HG02610 (cell line): ENCODE data around the gene SMPDL3B.

ENCODE experiments used
- ATAC-seq: cut with Tn5 transposase; IDR thresholded peaks from one replicate; pipeline ENCODE4 v1.9.1; 2021; ENCODE audit warnings: mild to moderate bottlenecking, moderate library complexity; ENCODE audit not compliant: unreplicated experiment

The SMPDL3B gene

DNA sequence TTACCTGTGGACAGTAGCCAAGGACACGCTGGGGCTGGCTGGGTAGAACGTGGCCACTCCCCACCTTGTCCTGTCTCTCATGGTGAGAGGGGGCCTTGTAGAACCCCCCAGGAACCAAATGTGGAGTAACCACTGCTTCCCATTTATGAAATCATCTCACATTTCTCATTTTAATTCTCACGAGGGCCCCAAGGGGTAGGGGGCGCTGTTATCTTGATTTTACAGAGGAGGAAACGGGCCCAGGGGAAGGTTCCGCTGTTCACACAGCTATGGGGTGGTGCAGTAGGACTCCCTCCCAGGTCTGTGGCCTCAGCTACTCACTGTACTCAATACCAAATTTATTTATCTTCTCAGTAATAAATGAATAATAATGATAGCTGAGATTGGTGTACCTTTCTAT lies 5.5 kb downstream of the SMPDL3B start:
- ATAC-seq = no peak

- no peak for ATAC-seq
Observed at GRCh38 chr1:27940870-27941560, 6.2 kb downstream of the SMPDL3B start.

- ATAC-seq = no peak
Observed at GRCh38 chr1:27941671-27942540, 7.1 kb downstream of the SMPDL3B start.

- ATAC-seq = no peak
Observed at GRCh38 chr1:27945020-27945419, 10.2 kb downstream of the SMPDL3B start.

GRCh38 chr1:27949027-27949426 lies 14.2 kb downstream of the SMPDL3B start:
- ATAC-seq = no peak

DNA sequence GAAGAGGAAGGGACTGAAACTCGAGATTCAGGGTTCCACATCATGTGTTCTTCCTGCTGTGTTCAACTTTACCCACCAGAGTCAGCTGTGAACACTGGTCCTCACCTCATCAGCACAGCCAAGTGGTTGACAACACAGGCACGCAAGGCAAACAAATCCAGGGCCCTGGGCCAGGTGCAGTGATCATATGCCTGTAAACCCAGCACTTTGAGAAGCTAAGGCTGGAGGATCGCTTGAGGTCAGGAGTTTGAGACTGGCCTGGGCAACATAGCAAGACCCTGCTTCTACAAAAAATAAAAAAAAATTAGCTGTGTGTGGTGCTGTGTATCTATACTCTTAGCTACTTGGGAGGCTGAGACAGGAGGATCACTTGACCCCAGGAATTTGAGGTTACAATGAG lies 16.6 kb downstream of the SMPDL3B start:
- no peak for ATAC-seq

DNA sequence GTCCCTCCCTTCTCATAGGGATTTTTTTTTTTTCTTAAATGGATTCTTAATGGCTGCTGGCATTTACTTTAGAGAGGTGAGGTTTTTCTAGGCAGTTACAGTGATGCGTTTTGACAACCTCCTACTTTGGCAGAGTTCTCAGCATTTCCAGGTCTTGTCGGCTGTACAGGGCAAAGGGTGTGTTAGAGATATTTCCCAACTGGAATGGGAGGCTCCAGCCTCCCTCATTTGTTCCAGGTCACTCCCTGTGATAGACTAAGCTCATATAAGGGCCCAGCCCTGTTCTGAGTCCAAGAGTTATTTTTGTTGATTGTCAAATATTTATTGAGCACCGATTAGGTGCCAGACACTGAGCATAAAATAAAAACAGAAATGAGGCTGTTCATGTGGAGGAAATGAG lies 17.3 kb downstream of the SMPDL3B start:
- no peak for ATAC-seq

GRCh38 chr1:27954186-27954585 lies 19.4 kb downstream of the SMPDL3B start:
- no peak for ATAC-seq

GRCh38 chr1:27955076-27955475 lies 20.3 kb downstream of the SMPDL3B start:
- no peak for ATAC-seq

- no peak for ATAC-seq
Observed at GRCh38 chr1:27956761-27957160, 22.0 kb downstream of the SMPDL3B start.

DNA sequence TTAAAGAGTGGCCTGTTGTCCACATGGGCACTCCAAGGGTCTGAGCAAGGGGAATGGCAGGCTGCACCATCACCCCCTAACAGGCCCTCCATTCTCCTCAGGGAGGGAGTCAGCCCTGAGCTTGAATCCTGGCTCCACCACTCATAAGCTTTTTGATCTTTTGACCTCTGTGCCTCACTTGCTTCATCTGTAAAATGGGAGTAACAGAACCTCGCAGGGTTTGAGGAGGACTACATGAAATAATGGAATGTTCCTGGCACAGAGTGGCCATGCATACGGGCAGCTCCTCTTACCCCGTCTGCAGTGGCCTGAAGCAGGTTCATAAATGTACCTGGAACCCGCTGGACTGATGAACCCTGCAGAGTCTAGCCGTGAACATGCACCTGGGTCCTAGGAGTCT lies 22.9 kb downstream of the SMPDL3B start:
- ATAC-seq = no peak

DNA sequence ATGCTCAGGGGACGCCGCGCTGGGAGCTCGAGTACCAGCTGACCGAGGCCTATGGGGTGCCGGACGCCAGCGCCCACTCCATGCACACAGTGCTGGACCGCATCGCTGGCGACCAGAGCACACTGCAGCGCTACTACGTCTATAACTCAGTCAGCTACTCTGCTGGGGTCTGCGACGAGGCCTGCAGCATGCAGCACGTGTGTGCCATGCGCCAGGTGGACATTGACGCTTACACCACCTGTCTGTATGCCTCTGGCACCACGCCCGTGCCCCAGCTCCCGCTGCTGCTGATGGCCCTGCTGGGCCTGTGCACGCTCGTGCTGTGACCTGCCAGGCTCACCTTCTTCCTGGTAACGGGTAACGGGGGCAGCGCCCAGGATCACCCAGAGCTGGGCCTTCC lies 23.7 kb downstream of the SMPDL3B start:
- ATAC-seq = no peak

DNA sequence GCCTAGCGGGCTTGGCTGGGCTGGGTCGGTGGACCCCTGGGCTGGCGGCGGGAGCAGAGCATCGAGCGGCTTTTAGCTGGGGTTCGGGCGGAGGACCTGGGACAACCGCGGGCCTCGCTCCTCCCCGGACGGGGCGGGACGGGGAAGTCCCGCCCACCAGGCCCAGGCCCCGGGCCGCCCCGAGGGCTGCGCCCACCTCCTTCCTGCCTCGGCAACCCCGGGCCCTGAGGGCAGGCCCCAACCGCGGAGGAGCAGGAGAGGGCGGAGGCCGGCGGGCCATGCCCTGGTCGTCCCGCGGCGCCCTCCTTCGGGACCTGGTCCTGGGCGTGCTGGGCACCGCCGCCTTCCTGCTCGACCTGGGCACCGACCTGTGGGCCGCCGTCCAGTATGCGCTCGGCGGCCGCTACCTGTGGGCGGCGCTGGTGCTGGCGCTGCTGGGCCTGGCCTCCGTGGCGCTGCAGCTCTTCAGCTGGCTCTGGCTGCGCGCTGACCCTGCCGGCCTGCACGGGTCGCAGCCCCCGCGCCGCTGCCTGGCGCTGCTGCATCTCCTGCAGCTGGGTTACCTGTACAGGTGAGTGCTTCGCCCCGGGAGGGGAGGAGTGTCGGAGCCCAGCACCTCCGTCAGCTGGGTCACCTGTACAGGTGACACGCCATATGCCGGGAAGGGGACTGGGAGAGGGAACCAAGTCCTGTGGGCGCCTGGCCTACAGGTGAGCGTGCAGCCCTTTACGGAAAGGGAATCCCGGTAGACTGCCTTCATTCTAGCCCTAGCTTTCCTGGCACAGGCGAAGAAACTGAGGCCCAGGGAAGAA lies 25.2 kb downstream of the SMPDL3B start, which contains the start of gene XKR8:
XKR8 (plus strand) TSS at position 182 of the 812 bp plus-strand sequence; CDS start at position 279, 97 bp downstream.
- ATAC-seq = peak; percentile 86

GRCh38 chr1:27960762-27961645 lies 26.2 kb downstream of the SMPDL3B start:
- ATAC-seq = no peak

- no peak for ATAC-seq
Observed at GRCh38 chr1:27961646-27962221, 26.9 kb downstream of the SMPDL3B start.

DNA sequence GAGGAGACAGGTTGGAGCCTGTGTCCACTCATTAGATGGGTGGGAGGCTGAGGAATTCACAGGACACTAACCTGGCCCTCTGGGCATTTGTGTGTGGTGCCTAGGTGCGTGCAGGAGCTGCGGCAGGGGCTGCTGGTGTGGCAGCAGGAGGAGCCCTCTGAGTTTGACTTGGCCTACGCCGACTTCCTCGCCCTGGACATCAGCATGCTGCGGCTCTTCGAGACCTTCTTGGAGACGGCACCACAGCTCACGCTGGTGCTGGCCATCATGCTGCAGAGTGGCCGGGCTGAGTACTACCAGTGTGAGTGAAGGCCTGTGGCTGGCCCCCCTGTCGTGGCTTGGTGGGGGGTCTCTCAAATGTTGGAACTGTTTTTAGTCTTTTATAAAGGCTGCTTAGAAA lies 28.6 kb downstream of the SMPDL3B start:
- no peak for ATAC-seq

DNA sequence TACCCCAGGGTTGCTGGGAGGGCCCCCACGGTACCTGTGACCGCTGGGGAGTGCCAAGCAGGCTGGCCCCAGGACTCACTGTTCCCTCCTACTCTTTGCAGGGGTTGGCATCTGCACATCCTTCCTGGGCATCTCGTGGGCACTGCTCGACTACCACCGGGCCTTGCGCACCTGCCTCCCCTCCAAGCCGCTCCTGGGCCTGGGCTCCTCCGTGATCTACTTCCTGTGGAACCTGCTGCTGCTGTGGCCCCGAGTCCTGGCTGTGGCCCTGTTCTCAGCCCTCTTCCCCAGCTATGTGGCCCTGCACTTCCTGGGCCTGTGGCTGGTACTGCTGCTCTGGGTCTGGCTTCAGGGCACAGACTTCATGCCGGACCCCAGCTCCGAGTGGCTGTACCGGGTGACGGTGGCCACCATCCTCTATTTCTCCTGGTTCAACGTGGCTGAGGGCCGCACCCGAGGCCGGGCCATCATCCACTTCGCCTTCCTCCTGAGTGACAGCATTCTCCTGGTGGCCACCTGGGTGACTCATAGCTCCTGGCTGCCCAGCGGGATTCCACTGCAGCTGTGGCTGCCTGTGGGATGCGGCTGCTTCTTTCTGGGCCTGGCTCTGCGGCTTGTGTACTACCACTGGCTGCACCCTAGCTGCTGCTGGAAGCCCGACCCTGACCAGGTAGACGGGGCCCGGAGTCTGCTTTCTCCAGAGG lies 31.8 kb downstream of the SMPDL3B start:
- no peak for ATAC-seq

- ATAC-seq = no peak
Observed at GRCh38 chr1:27967106-27967883, 32.5 kb downstream of the SMPDL3B start.
